Dermis microvascular lymphatic vessel endothelial cell (primary cell): ENCODE results near the gene PML. TPM values are rescaled to one million over a fixed set of nuclear protein-coding genes. Genes with fewer than 3 reads are reported as not detected.
"Not testable (repeated sequence)": the region's sequence is repeated elsewhere in the genome, so short reads cannot be mapped to it uniquely, and the experiment has no call there.

Experiments used
- DNase-seq, 2 donors: peaks; one replicate each; pipeline versions ENCODE4 v3.0.0 to v3.0.0-alpha.2; 2010; ENCODE audit warnings: low read depth in 2 of 2
- total RNA-seq: library from RNA; depleted of rRNA; stranded (reverse); fragments of >200 nt; gene quantifications from 2 replicates; pipeline ENCODE4 v1.2.1, GENCODE V29; 2014

PML gene
- total RNA-seq, 1 donor from 2014 or later, result 28.9 TPM

- DNase-seq, result no peak
Observed at GRCh38 chr15:73957276-73957675, 37.2 kb upstream of the PML start.

DNA sequence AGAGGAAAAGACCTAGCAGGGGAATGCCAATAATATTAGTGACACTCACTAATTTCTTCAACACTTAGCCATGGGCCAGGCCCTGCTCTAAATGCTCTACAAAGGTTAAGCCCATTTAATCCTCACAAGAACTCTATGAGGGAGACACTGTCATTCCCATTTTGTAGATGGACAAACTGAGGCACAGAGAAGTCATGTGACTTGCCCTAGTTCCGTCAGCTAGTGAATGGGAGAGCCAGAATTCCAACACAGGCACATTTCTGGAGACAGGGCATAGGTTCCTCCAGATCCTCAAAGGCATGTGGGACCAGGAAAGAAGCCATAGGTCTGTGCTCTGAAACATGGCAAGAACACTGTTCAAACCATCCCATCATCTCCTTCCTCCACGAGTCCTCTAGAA lies 36.7 kb upstream of the PML start:
- DNase-seq, result no peak

DNA sequence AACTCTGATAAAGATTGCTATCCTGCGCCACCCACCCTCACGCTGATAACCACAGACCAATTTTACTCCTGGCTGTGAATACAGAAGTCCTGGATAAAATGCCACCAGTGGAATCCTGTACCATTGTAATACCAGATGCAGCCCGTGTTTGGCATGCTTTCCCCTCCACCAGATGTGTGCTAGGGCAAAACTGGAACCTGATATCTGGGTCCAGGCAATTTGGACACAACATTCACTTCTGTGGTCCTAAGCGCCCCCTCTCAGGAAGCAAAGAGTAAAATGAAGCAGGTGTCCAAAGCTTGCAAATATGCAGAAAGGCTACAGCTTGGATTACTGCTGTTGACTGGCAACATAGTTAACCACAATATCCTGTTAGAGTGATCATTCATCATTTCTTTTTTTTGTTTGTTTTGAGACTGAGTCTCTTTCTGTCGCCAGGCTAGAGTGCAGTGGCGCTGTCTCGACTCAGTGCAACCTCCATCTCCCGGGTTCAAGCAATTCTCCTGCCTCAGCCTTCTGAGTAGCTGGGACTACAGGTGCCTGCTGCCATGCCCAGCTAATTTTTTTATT lies 35.4 kb upstream of the PML start:
- DNase-seq, result no peak

DNA sequence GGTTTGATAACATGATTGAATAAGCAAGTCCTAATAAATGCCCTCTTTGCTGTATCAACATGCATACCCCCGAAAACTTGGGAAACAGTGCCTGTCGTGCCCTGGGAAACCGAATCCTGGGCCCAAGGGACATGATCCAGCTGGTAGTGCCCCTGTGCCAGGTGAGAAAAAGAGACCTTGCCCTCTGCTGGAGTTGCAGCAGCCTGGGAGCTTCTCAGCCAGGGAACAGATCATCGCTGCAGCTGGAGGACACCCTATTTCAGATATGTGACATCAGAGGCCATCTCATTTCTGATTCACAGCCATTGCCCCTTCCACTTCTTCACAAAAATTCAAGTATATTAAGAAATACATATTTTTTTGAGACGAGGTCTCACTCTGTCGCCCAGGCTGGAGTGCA lies 34.7 kb upstream of the PML start:
- no peak for DNase-seq

- not testable (repeated sequence) for DNase-seq
Observed at GRCh38 chr15:73960472-73961070, 33.9 kb upstream of the PML start.

DNA sequence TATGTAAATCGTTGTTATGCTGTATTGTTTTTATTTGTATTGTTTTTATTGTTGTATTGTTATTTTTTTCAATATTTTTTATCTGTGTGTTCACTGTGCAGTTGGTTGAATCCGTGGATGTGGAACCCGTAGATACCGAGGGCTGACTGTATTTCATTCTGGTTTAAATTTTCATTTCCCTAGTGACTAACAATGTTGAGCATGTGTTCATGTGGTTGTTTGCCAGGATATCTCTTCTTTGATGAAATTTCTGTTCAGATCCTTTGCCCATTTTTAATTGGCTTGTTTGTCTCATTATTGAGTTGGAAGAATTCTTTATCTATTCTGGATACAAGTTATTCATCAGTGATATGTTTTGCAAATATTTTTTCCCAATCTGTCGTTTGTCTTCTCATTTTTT lies 32.1 kb upstream of the PML start:
- no peak for DNase-seq

- peak; percentile 45 to 79 for DNase-seq
Observed at GRCh38 chr15:73964736-73965093, 29.8 kb upstream of the PML start.

DNA sequence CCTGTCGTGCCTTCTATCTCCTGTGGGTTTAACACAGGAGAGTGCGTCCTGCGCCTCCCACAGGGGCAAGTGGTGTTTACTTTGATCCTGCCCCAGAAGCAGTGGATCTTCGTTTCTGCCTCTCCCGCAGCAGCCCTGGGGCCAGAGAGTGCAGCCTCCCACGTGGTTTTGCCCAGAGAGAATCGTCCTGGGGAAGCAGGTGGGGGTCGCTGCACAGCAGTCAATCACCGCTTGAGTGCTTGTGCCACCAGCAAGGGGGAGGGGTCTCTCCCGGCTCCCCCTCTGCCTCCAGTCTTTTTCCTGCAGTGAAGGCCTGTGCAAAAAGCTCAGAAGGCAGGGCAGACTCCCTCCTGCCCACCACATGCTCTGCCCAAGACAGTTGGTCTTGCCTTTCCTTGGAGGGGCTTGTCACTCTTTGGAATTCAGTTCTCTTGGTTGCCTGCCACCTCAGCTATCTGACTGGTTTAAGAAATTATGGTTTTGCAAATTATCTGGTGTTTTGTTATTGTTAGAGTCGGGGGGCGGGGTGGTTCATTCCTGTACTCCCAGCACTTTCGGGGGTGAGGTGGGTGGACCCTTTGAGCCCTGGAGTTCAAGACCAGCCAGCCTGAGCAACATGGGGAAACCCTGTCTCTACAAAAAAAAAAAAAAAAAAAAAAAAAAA lies 29.3 kb upstream of the PML start:
- DNase-seq, result no peak

DNA sequence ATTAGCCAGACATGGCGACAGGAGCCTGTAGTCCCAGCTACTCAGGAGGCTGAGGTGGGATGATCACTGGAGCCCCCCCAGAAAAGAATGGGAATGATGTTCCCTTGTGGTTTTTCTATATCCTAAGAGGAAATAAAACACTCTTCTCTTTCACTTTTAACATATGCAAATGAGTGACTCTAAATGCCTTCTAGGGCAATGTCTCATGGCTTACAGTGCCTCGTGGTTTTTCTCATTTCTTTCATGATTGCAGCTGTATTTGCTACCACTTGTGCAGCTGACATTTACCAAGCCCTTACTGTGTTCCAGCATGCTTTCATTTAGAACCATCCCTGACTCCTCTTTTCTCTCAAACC lies 28.8 kb upstream of the PML start:
- DNase-seq, result no peak

- DNase-seq, result no peak
Observed at GRCh38 chr15:73968461-73968860, 26.1 kb upstream of the PML start.

DNA sequence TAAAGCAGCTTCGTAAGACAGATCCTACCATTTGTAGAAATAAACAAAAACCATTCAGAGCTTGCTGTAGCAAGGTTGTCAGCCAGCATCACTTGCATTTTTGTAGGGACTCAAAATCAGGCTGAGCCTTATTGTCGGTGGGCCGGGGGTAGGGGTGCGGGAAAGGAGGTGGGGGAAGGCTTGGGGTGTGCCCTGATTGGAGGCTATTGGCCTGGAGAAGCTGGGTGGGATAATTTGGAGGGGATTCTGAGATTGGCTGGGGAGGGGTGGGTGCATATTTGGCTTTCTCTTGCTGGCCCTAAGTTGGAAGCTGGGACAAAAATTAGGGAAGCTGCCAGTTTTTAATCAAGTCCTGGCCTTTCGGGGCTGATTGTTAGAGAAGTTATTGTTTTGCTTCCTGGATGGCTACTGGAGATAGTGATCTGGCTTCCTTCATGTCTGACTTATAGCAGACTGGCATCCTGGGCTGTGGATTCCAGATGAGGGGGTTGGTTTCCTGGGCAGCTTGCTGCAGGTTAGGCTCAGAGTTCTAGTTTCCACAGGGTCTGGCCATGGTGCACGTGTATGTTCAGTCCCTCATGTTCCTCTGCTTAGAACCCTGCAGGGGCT lies 25.3 kb upstream of the PML start:
- DNase-seq, result no peak

GRCh38 chr15:73972984-73973682 lies 21.4 kb upstream of the PML start:
- peak; percentile 72 to 81 for DNase-seq

DNA sequence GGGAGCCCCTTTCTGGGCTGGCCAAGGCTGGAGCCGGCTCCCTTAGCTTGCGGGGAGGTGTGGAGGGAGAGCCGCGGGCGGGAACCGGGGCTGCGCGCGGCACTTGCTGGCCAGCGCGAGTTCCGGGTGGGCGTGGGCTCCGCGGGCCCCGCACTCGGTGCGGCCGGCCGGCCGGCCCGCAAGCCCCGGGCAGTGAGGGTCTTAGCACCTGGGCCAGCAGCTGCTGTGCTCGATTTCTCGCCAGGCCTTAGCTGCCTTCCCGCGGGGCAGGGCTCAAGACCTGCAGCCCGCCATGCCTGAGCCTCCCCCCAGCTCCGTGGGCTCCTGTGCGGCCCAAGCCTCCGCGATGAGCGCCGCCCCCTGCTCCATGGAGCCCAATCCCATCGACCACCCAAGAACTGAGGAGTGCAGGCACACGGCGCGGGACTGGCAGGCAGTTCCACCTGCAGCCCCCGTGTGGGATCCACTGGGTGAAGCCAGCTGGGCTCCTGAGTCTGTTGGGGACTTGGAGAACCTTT lies 20.8 kb upstream of the PML start:
- DNase-seq, result not testable (repeated sequence)

DNA sequence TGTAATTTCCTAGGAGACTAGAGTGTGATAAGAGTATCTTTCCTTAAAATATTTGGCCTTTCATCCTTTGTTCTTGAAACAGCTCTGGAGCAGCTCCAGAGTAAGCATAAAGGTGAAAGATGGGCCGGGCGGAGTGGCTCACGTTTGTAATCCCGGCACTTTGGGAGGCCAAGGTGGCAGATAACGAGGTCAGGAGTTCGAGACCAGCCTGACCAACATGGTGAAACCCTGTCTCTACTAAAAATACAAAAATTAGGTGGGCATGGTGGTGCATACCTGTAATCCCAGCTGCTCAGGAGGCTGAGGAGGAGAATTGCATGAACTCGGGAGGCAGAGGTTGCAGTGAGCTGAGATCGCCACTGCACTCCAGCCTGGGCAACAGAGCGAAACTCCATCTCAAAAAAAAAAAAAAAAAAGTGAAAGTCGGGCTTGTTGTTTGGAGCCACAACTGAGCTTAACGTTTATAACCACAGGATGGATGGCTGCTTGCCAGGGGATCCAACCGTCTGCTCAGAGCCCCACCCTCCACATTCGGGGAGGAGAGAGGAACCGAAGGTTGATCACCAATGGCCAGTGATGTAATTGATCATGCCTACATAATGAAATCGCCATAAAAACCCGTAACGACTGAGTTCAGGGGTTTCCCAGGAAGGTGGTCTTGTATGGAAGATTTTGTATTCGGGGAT lies 18.9 kb upstream of the PML start:
- not testable (repeated sequence) for DNase-seq

- no peak for DNase-seq
Observed at GRCh38 chr15:73978896-73979295, 15.6 kb upstream of the PML start.

GRCh38 chr15:73979636-73980035 lies 14.9 kb upstream of the PML start:
- DNase-seq, result no peak

DNA sequence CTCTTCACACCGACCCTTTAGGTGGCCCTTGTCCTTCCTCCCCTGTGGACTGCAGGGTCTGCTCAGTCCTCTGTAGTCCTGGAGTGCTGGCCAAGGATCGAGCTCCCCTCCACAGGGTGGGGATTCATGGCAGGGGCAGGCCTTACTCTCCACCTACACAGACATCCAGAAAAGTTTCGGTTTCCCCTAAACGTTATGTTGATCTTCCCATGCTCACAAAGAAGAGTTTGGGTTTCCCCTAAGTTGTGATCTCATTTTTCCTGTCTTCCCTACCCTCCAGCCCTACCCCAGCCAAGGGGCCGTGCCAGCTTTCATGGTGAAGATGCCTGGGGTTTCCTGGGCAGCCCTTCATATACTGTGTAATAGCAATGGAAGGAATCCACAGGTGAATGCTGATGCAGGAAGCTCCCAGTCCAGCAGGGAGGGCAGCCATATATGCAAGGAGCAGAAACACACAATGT lies 12.7 kb upstream of the PML start:
- peak in 1 of 2 donors; percentile 33 for DNase-seq

DNA sequence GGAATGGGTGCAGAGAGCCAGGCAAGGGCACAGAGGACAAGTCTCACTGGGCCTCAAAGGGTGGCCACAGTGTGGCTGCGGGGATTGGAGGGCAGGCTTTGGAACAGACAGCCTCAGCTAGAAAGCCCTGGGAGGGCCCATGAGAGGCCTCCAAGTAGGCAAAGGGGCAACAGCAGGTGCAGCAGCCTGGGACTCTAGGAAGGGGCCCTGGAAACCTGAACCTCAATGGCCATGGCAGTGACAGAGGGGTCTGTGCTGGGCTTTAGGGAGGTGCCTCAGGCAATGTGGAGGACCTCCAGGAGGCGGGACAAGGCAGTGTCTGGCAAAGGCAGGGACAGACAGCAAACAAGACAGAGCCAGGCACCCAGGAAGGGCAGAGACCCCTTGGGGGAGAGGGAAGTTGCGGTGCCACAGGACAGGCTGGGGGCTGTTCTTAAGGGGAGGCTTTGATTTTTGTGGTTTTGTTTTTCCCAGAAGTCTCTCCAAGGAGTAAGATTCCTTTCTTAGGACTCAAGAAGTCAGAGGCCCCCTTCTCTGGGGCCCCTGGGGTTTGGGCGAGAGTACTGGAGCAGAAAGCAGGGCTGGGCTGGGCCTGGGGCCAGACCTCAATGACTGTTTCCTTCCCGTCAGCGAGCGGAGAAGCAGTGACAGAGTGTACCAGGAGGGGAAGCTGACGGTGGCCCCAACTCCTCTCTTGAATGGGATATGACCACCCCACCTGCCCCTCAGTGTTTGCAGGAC lies 12.1 kb upstream of the PML start:
- peak; percentile 41 to 62 for DNase-seq

DNA sequence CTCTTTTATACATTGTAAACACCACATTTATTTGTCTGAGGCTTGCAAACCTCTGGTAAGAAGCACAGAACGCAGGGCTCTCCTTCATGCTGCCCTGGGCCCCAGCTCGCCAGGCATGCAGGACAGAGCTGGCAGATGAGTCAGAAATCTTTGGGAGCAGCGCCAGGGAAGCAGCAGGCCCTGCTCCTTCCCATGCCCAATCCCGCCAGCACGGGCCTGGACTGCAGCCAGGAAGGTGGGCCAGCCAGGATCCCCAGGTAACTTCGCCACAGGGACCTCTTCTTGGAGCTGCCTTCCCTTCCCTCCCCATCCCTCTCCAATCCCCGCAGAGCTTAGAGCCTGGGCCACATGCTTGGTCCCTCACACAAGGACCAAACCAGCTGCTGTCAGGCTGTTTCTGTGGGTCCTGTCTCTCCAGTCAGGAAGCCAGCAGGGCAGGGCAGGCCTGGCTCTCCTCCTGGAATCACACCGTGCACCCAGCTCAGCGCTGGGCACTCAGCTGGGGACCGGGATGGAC lies 11.2 kb upstream of the PML start:
- DNase-seq, result peak in 1 of 2 donors; percentile 67

DNA sequence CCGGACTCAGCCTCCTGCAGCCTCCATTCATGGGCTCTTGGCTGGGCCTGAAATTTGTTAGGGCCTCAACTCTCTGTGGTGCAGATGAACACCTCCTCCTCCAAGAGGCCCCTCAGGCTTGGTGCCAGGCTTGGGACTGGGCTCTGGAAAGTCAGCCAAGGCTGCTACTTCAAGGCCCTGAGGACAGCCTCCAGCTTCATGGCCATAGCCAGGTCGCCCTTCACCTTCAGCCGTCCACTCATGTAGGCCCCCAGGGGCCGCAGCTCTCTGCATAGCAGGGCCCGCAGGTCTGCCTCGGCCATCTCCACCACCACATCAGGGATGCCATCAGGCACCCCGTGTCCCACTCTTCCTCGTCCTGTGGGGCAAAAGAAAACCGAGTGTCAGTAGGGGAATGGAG lies 10.7 kb upstream of the PML start:
- DNase-seq, result no peak
